Stimulated activated CD8-positive, alpha-beta memory T cell treated with anti-CD3 and anti-CD28 coated beads, Interleukin-7, amount 100 ng/mL, for 24 hours (primary cell): ENCODE results near the gene LAMB1.

Source experiments
- DNase-seq: peaks from one replicate; pipeline ENCODE4 v3.0.0-alpha.2; 2020; ENCODE audit warnings: low read depth

Gene LAMB1

DNA sequence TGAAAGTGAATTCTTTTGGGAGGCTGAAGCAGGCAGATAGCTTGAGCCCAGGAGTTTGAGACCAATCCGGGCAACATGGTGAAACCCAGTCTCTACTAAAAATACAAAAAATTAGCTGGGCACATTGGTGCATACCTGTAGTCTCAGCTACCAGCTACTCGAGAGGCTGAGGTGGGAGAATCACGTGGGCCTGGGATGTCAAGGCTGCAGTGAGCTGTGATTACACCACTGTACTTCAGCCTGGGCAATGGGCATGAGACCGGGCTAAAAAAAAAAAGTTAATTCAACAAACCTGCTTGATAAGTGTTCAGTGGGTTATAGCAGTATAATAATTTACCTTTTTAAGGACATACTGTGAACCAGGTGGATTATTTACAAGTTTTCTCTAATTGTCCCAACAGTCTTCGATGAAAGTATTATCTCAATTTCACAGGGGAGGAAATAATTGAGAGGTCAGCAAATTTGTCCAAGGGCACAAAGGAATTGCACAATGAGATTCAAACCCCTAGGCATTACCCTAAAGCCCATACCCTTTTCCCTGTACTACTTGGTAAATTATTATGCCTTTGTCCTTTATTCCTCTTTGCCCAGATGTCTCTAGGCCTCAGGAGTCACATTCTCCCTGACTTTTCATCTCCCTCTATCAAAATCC lies 125.1 kb downstream of the LAMB1 start:
- DNase-seq = no peak

GRCh38 chr7:107876916-107877315 lies 126.0 kb downstream of the LAMB1 start:
- no peak for DNase-seq

GRCh38 chr7:107874605-107875446 lies 128.1 kb downstream of the LAMB1 start:
- DNase-seq = no peak

DNA sequence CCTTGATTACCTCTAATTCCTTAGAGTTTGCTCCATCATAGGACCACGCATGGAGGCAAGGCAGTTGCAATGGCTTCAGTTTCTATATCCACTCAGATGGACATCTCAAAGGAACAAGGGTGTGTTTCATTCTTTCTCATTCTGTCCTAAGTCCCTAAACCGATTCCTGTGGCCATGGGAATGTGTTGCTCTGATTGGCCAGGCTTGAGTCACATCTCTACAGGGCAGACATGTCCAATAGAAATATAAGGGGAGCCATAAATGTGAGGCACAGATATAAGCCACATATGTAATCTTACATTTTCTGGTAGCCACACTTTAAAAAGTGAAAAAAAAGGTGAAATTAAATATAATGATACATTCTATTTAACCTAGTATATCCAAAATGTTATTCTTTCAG lies 128.8 kb downstream of the LAMB1 start:
- DNase-seq = no peak
